Left cardiac atrium (tissue), 4 donors: ENCODE data around the gene ABCC4. TPM values are rescaled to one million over a fixed set of nuclear protein-coding genes. Genes with fewer than 3 reads are reported as not detected.

Experiments used
- ATAC-seq, 2 donors: fragments of 200-7000 bp; cut with Tn5 transposase; one replicate each; pipeline ENCODE4 v1.9.1; 2020; ENCODE audit warnings: mild to moderate bottlenecking in 2 of 2, moderate library complexity in 2 of 2
- DNase-seq: peaks from one replicate; pipeline ENCODE4 v3.0.0-alpha.2; 2020
- intact Hi-C, 2 donors: fragments of 100-400 bp; cut with DNase I; formaldehyde crosslinking; loops; one replicate each; pipeline versions ENCODE4 v1.14.1 to v1.15.1; 2022 to 2023
- total RNA-seq, 2 donors: library from RNA; stranded (reverse); fragmentation: NEBNext Ultra II Directional; extraction: Animal tissue kit (Norgen Biotek cat#: 25700); gene quantifications; one replicate each; pipeline ENCODE4 v1.2.1, GENCODE V29; 2021
- donor health status: DM: no; HTN: yes; CAD: no.
- donor health status: DM: no; HTN: yes; CAD: no; lungs with severe emphysema.
- donor health status: DM: yes; HTN: yes; CAD: no.
- donor health status: Dilated cardiomyopathy.

The ABCC4 gene
- total RNA-seq, 2 donors from 2014 or later, result 4.4 to 8.6 TPM

GRCh38 chr13:95267662-95268342, 33.4 kb downstream of the ABCC4 start:
- intact Hi-C loops, result no loop called here
- DNase-seq (no peak), ATAC-seq (no peak)

GRCh38 chr13:95264225-95264624, 37.0 kb downstream of the ABCC4 start:
- ATAC-seq (no peak), DNase-seq (no peak)
- intact Hi-C loops, result no loop called here

GRCh38 chr13:95262837-95263384, 38.3 kb downstream of the ABCC4 start:
- DNase-seq (no peak), ATAC-seq (no peak)
- intact Hi-C loops, result no loop called here

- DNase-seq (no peak), ATAC-seq (no peak)
- intact Hi-C loops, result no loop called here
Measured at GRCh38 chr13:95261956-95262355, 39.3 kb downstream of the ABCC4 start.

- intact Hi-C loops, result no loop called here
- DNase-seq, result no peak
- ATAC-seq, result no peak
Measured at GRCh38 chr13:95260031-95260525, 41.2 kb downstream of the ABCC4 start.

GRCh38 chr13:95258619-95259194, 42.5 kb downstream of the ABCC4 start:
- intact Hi-C loops, result no loop called here
- no peak for DNase-seq
- no peak for ATAC-seq

GRCh38 chr13:95258098-95258497, 43.2 kb downstream of the ABCC4 start:
- intact Hi-C loops, result no loop called here
- no peak for DNase-seq
- no peak for ATAC-seq

- DNase-seq (no peak), ATAC-seq (peak in 1 of 2 donors; percentile 93)
- intact Hi-C loops, result no loop called here
Measured at GRCh38 chr13:95256091-95256490, 45.2 kb downstream of the ABCC4 start.

GRCh38 chr13:95255072-95255732, 46.0 kb downstream of the ABCC4 start:
- intact Hi-C loops, result no loop called here

GRCh38 chr13:95254339-95254738, 46.9 kb downstream of the ABCC4 start:
- intact Hi-C loops, result no loop called here
- ATAC-seq (peak in 1 of 2 donors; percentile 63), DNase-seq (no peak)

More at GRCh38 chr13:95255072-95255732, 46.0 kb downstream of the ABCC4 start:
- DNase-seq (no peak), ATAC-seq (no peak)

GRCh38 chr13:95253033-95253432, 48.2 kb downstream of the ABCC4 start:
- ATAC-seq (no peak), DNase-seq (no peak)
- intact Hi-C loops, result no loop called here

- DNase-seq (no peak), ATAC-seq (no peak)
- intact Hi-C loops, result no loop called here
Measured at GRCh38 chr13:95251641-95252040, 49.6 kb downstream of the ABCC4 start.

- ATAC-seq, result no peak
- DNase-seq, result no peak
- intact Hi-C loops, result no loop called here
Measured at GRCh38 chr13:95250961-95251360, 50.3 kb downstream of the ABCC4 start.

GRCh38 chr13:95248953-95249352, 52.3 kb downstream of the ABCC4 start:
- intact Hi-C loops, result no loop called here
- DNase-seq, result no peak
- ATAC-seq, result no peak

GRCh38 chr13:95247852-95248251, 53.4 kb downstream of the ABCC4 start:
- intact Hi-C loops, result no loop called here
- DNase-seq (no peak), ATAC-seq (no peak)

- DNase-seq, result no peak
- intact Hi-C loops, result no loop called here
Measured at GRCh38 chr13:95247171-95247570, 54.1 kb downstream of the ABCC4 start.

GRCh38 chr13:95246292-95247082, 54.8 kb downstream of the ABCC4 start:
- DNase-seq (no peak), ATAC-seq (no peak)
- intact Hi-C loops, result no loop called here

More at GRCh38 chr13:95247171-95247570, 54.1 kb downstream of the ABCC4 start:
- no peak for ATAC-seq

- intact Hi-C loops, result no loop called here
- no peak for ATAC-seq
- DNase-seq, result no peak
Measured at GRCh38 chr13:95245071-95245470, 56.2 kb downstream of the ABCC4 start.

- ATAC-seq, result no peak
- DNase-seq, result no peak
- intact Hi-C loops, result no loop called here
Measured at GRCh38 chr13:95243207-95243606, 58.0 kb downstream of the ABCC4 start.
